ENCODE results near the gene TOMM6.

DNA sequence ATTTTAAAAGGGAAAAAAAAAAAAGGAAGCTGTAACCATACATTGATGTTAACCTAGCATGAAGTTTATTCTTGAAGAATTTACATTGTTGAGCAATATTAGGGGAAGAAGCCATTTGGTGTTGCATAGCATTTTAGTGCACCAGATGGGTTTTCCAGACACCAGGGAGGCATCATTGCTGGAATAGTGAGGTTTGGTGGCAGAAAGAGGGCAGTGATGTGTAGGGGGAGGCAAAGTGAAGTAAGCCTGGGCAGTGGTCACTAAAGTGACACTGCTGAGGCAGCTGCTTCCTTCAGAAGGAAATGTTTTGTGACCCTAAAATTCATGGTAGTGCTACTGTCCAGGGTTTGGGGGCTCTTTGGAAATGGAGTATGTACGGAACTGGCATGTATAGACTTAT is 2.6 kb downstream of the TOMM6 start:
- TF ChIP-seq, protein P1, sequence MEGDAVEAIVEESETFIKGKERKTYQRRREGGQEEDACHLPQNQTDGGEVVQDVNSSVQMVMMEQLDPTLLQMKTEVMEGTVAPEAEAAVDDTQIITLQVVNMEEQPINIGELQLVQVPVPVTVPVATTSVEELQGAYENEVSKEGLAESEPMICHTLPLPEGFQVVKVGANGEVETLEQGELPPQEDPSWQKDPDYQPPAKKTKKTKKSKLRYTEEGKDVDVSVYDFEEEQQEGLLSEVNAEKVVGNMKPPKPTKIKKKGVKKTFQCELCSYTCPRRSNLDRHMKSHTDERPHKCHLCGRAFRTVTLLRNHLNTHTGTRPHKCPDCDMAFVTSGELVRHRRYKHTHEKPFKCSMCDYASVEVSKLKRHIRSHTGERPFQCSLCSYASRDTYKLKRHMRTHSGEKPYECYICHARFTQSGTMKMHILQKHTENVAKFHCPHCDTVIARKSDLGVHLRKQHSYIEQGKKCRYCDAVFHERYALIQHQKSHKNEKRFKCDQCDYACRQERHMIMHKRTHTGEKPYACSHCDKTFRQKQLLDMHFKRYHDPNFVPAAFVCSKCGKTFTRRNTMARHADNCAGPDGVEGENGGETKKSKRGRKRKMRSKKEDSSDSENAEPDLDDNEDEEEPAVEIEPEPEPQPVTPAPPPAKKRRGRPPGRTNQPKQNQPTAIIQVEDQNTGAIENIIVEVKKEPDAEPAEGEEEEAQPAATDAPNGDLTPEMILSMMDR (IDR thresholded peaks at IDR 0.05) = no peak
- TF ChIP-seq TCF7L2 (IDR thresholded peaks at IDR 0.05; ENCODE audit: low read depth, low read length) (no peak), POLR2AphosphoS5 (IDR thresholded peaks at IDR 0.05; ENCODE audit: low read depth, low read length) (no peak)
- TF ChIP-seq, protein P2, sequence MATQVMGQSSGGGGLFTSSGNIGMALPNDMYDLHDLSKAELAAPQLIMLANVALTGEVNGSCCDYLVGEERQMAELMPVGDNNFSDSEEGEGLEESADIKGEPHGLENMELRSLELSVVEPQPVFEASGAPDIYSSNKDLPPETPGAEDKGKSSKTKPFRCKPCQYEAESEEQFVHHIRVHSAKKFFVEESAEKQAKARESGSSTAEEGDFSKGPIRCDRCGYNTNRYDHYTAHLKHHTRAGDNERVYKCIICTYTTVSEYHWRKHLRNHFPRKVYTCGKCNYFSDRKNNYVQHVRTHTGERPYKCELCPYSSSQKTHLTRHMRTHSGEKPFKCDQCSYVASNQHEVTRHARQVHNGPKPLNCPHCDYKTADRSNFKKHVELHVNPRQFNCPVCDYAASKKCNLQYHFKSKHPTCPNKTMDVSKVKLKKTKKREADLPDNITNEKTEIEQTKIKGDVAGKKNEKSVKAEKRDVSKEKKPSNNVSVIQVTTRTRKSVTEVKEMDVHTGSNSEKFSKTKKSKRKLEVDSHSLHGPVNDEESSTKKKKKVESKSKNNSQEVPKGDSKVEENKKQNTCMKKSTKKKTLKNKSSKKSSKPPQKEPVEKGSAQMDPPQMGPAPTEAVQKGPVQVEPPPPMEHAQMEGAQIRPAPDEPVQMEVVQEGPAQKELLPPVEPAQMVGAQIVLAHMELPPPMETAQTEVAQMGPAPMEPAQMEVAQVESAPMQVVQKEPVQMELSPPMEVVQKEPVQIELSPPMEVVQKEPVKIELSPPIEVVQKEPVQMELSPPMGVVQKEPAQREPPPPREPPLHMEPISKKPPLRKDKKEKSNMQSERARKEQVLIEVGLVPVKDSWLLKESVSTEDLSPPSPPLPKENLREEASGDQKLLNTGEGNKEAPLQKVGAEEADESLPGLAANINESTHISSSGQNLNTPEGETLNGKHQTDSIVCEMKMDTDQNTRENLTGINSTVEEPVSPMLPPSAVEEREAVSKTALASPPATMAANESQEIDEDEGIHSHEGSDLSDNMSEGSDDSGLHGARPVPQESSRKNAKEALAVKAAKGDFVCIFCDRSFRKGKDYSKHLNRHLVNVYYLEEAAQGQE (IDR thresholded peaks at IDR 0.05; ENCODE audit: insufficient read depth in 1 of 2, low read depth in 2 of 2, low read length in 1 of 2) = no peak
